ENCODE measurements around the gene CHI3L1. TPM values are rescaled to one million over a fixed set of nuclear protein-coding genes. Genes with fewer than 3 reads are reported as not detected.

CHI3L1 gene
- total RNA-seq, 1 donor from 2014 or later, result 85.1 TPM

DNA sequence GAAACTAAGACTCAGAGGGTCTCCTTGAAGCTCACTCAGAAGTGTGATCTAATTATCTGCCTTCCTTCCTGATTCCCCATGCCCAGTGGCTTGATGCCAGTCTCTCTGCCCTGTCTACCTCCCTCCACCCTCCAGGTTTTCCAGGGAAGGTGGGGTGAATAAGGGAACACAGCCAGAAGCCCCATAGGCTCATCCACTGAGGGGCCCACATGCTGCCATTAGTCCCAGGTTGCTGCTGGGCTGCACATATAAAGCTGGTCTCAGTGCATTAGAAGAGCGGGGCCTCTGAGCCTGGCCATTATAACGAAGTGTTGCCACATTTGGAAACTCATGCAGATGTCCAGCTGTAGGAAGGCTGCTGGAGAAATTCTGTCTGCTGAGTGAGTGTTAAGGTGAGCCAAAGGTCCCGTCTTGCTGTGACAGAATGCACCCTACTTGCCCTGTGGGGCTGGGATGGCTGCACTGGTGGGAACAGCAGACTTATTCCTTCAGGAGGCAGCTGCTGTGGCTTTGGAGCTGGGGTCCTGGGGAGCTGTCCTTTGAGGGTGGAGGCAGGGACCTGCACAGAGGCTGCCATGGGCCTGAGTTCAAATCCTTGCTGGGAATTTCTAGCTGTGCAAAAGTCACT lies 56.0 kb downstream of the CHI3L1 start:
- Histone ChIP-seq H3K27ac (no peak overlapping the region), H3K27me3 (peaks cover 19% of the 10 kb centered on the region), H3K4me1 (peaks cover 45% of the 10 kb centered on the region), H3K9me3 (no peaks in the 10 kb centered on the region), H3K4me3 (no peak overlapping the region), H3K36me3 (no peaks in the 10 kb centered on the region)
- intact Hi-C loops (cut with DNase I), result no loop called here
- ATAC-seq (no peak), DNase-seq (peak; percentile 40)
- TF ChIP-seq, protein P1, sequence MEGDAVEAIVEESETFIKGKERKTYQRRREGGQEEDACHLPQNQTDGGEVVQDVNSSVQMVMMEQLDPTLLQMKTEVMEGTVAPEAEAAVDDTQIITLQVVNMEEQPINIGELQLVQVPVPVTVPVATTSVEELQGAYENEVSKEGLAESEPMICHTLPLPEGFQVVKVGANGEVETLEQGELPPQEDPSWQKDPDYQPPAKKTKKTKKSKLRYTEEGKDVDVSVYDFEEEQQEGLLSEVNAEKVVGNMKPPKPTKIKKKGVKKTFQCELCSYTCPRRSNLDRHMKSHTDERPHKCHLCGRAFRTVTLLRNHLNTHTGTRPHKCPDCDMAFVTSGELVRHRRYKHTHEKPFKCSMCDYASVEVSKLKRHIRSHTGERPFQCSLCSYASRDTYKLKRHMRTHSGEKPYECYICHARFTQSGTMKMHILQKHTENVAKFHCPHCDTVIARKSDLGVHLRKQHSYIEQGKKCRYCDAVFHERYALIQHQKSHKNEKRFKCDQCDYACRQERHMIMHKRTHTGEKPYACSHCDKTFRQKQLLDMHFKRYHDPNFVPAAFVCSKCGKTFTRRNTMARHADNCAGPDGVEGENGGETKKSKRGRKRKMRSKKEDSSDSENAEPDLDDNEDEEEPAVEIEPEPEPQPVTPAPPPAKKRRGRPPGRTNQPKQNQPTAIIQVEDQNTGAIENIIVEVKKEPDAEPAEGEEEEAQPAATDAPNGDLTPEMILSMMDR (IDR thresholded peaks at IDR 0.05), result no peak

DNA sequence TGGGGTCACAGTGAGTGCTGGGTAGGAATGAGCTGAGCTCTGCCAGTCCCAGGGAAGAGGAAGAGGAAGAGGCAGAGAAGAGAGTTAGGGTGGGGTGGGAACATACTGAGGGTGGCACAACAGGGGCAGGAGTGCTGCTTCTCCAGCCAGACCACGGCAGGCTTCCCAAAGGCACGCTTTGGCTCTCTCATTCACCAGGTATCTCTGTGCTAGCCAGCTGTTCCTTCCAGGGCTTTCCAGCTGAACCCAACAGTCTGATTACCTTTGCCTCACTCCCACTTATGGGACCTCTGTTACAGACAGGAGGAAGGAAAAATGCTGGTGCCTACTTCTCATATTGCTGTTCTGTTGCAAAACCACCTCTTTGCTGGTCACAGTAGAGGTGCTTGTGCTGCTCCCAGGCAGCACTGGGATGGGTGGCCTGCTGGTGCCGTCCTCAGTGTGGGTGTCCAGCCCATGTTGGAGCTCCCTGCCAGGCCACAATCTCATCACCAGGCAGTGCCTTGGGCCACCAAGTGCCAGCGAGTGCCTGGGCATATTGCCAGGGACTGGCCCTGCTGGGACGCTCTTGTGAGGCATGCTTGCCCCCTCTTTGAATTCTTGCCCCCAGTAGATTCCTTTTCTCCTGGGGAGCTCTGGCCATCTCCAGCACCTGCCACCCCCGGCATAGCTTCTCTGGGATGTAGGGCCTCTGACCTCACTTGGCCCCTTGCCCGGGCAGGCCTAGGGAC lies 56.8 kb downstream of the CHI3L1 start:
- no peaks in the 10 kb centered on the region for H3K36me3 ChIP-seq
- intact Hi-C loops (cut with DNase I), result no loop called here
- peaks cover 45% of the 10 kb centered on the region for H3K4me1 ChIP-seq
- no peak overlapping the region for H3K27ac ChIP-seq
- ATAC-seq (peak; percentile 55), DNase-seq (peak; percentile 78)
- no peak overlapping the region for H3K4me3 ChIP-seq
- TF ChIP-seq, protein P1 (IDR thresholded peaks at IDR 0.05), result no peak
- no peaks in the 10 kb centered on the region for H3K9me3 ChIP-seq
- peaks cover 27% of the 10 kb centered on the region for H3K27me3 ChIP-seq

Other genes starting within 250 kb of the CHI3L1 start
- gene ADIPOR1, start 228.4 kb downstream of the CHI3L1 start, total RNA-seq, result 126 TPM
- gene CYB5R1, start 219.4 kb downstream of the CHI3L1 start, total RNA-seq, result 71.8 TPM
- 50.4 TPM for gene TMEM183A, start 179.3 kb downstream of the CHI3L1 start, total RNA-seq
- 1.3 TPM for gene PPFIA4, start 160.2 kb downstream of the CHI3L1 start, total RNA-seq
- not detected for gene MYOG, start 100.7 kb downstream of the CHI3L1 start, total RNA-seq
- 4.1 TPM for gene ADORA1, start 59.0 kb downstream of the CHI3L1 start, total RNA-seq
- gene MYBPH, start 10.9 kb downstream of the CHI3L1 start, total RNA-seq, result not detected
- gene CHIT1, start 43.0 kb upstream of the CHI3L1 start, total RNA-seq, result 751 TPM
- 95.3 TPM for gene BTG2, start 118.8 kb upstream of the CHI3L1 start, total RNA-seq
- 45.1 TPM for gene FMOD, start 164.4 kb upstream of the CHI3L1 start, total RNA-seq

Measured in upper lobe of right lung (tissue), 1 donor.